SK-N-SH treated with all-trans-retinoic acid at 6 μM for 48 hours (cell line): ENCODE results near the gene GREB1L.

Experiments used
- ATAC-seq: fragments of 200-7000 bp; cut with Tn5 transposase; 3 replicates; pipeline ENCODE4 v1.9.1; 2020; ENCODE audit warnings: mild to moderate bottlenecking, moderate library complexity
- ARNTL ChIP-seq: fragments of 450-650 bp; formaldehyde crosslinking; IDR thresholded peaks from 2 replicates; pipeline ENCODE4 v1.5.0; 2020; ENCODE audit warnings: low read depth, mild to moderate bottlenecking, moderate library complexity, borderline replicate concordance
- BACH2 ChIP-seq: fragments of 250-450 bp; sonication (Bioruptor Pico); IDR thresholded peaks from 2 replicates; pipeline ENCODE4 v1.9.0; 2021; ENCODE audit warnings: mild to moderate bottlenecking, borderline replicate concordance
- CREB5 ChIP-seq: fragments of 250-450 bp; sonication (Bioruptor Pico); IDR thresholded peaks from 2 replicates; pipeline ENCODE4 v1.5.1; 2020; ENCODE audit warnings: low read depth, mild to moderate bottlenecking, moderate library complexity
- CSDC2 ChIP-seq: fragments of 250-450 bp; sonication (Bioruptor Pico); IDR thresholded peaks from 2 replicates; pipeline ENCODE4 v1.5.0; 2020; ENCODE audit warnings: mild to moderate bottlenecking, moderate library complexity
- CSRNP3 ChIP-seq: fragments of 250-450 bp; sonication (Bioruptor Pico); IDR thresholded peaks from 2 replicates; pipeline ENCODE4 v1.5.1; 2021; ENCODE audit warnings: mild to moderate bottlenecking, moderate library complexity
- ESRRG ChIP-seq: fragments of 250-450 bp; sonication (Bioruptor Pico); IDR thresholded peaks from 2 replicates; pipeline ENCODE4 v1.6.1; 2021; ENCODE audit warnings: mild to moderate bottlenecking
- GLIS3 ChIP-seq: fragments of 250-450 bp; sonication (Bioruptor Pico); IDR thresholded peaks from 2 replicates; pipeline ENCODE4 v1.5.0; 2020; ENCODE audit warnings: mild to moderate bottlenecking, moderate library complexity
- ISL1 ChIP-seq: fragments of 250-450 bp; sonication (Bioruptor Pico); IDR thresholded peaks from 2 replicates; pipeline ENCODE4 v2.1.2; 2022; ENCODE audit warnings: mild to moderate bottlenecking, moderate library complexity
- OSR1 ChIP-seq: fragments of 250-450 bp; sonication (Bioruptor Pico); IDR thresholded peaks from 2 replicates; pipeline ENCODE4 v1.8.0; 2022; ENCODE audit warnings: moderate library complexity, mild to moderate bottlenecking, inconsistent platforms
- PATZ1 ChIP-seq: fragments of 250-450 bp; sonication (Bioruptor Pico); IDR thresholded peaks from 2 replicates; pipeline ENCODE4 v1.8.0; 2020; ENCODE audit warnings: mild to moderate bottlenecking, moderate library complexity, borderline replicate concordance
- POU6F1 ChIP-seq: fragments of 250-450 bp; sonication (Bioruptor Pico); IDR thresholded peaks from 2 replicates; pipeline ENCODE4 v1.8.0; 2021; ENCODE audit warnings: low read depth, mild to moderate bottlenecking, moderate library complexity, borderline replicate concordance
- PPARA ChIP-seq: fragments of 250-450 bp; sonication (Bioruptor Pico); IDR thresholded peaks from 2 replicates; pipeline ENCODE4 v1.5.0; 2020; ENCODE audit warnings: mild to moderate bottlenecking, borderline replicate concordance
- RARB ChIP-seq: fragments of 250-450 bp; sonication (Bioruptor Pico); IDR thresholded peaks from 2 replicates; pipeline ENCODE4 v1.8.0; 2021; ENCODE audit warnings: mild to moderate bottlenecking, moderate library complexity
- SNAI2 ChIP-seq: fragments of 250-450 bp; sonication (Bioruptor Pico); IDR thresholded peaks from 2 replicates; pipeline ENCODE4 v1.5.0; 2020; ENCODE audit warnings: mild to moderate bottlenecking, moderate library complexity
- TCF4 ChIP-seq: fragments of 250-450 bp; sonication (Bioruptor Pico); IDR thresholded peaks from 2 replicates; pipeline ENCODE4 v1.8.0; 2021; ENCODE audit warnings: mild to moderate bottlenecking, moderate library complexity, borderline replicate concordance
- TOX ChIP-seq: fragments of 250-450 bp; sonication (Bioruptor Pico); IDR thresholded peaks from 2 replicates; pipeline ENCODE4 v1.8.0; 2021; ENCODE audit warnings: mild to moderate bottlenecking, moderate library complexity, borderline replicate concordance
- TSHZ2 ChIP-seq: fragments of 250-450 bp; sonication (Bioruptor Pico); IDR thresholded peaks from 2 replicates; pipeline ENCODE4 v1.5.0; 2020; ENCODE audit warnings: mild to moderate bottlenecking, moderate library complexity
- ZC3H10 ChIP-seq: fragments of 250-450 bp; sonication (Bioruptor Pico); IDR thresholded peaks from 2 replicates; pipeline ENCODE4 v1.5.1; 2021; ENCODE audit warnings: mild to moderate bottlenecking, moderate library complexity
- ZFP3 ChIP-seq: fragments of 250-450 bp; sonication (Bioruptor Pico); IDR thresholded peaks from 2 replicates; pipeline ENCODE4 v1.5.0; 2020; ENCODE audit warnings: mild to moderate bottlenecking, moderate library complexity
- ZFP30 ChIP-seq: fragments of 450-650 bp; formaldehyde crosslinking; IDR thresholded peaks from 2 replicates; pipeline ENCODE4 v1.5.0; 2022; ENCODE audit warnings: mild to moderate bottlenecking, moderate library complexity
- ZNF565 ChIP-seq: fragments of 450-650 bp; formaldehyde crosslinking; conservative IDR thresholded peaks from 2 replicates; pipeline ENCODE4 v1.5.0; 2020; ENCODE audit warnings: low read depth, mild to moderate bottlenecking, moderate library complexity
- ZNF8 ChIP-seq: fragments of 450-650 bp; formaldehyde crosslinking; IDR thresholded peaks from 2 replicates; pipeline ENCODE4 v1.5.0; 2020; ENCODE audit warnings: mild to moderate bottlenecking, moderate library complexity

The GREB1L gene

GRCh38 chr18:21293479-21293878 is 51.4 kb downstream of the GREB1L start:
- ATAC-seq = no peak
- TF ChIP-seq CSDC2 (no peak), CSRNP3 (CRISPR knock-in tag) (no peak), ZNF8 (CRISPR knock-in tag) (no peak), ISL1 (CRISPR knock-in tag) (no peak), ZFP3 (CRISPR knock-in tag) (no peak), PATZ1 (CRISPR knock-in tag) (no peak), ARNTL (CRISPR knock-in tag) (no peak), ZNF565 (no peak), GLIS3 (CRISPR knock-in tag) (no peak), CREB5 (no peak), POU6F1 (CRISPR knock-in tag) (no peak)
- TF ChIP-seq, all 23 proteins: peak for 0

- no peak for ATAC-seq
- no peak for TF ChIP-seq RARB (CRISPR knock-in tag)
- no peak for TF ChIP-seq CSDC2
- TF ChIP-seq SNAI2 = no peak
- no peak for TF ChIP-seq GLIS3 (CRISPR knock-in tag)
- no peak for TF ChIP-seq CSRNP3 (CRISPR knock-in tag)
- TF ChIP-seq ZNF565 = no peak
- no peak for TF ChIP-seq ARNTL (CRISPR knock-in tag)
- TF ChIP-seq BACH2 = no peak
- TF ChIP-seq ISL1 (CRISPR knock-in tag) = no peak
- no peak for TF ChIP-seq CREB5
- TF ChIP-seq PATZ1 (CRISPR knock-in tag) = no peak
- TF ChIP-seq PPARA (CRISPR knock-in tag) = no peak
- no peak for TF ChIP-seq ESRRG (CRISPR knock-in tag)
- no peak for TF ChIP-seq OSR1 (CRISPR knock-in tag)
- TF ChIP-seq TSHZ2 (CRISPR knock-in tag) = no peak
- TF ChIP-seq TCF4 (CRISPR knock-in tag) = no peak
- no peak for TF ChIP-seq ZC3H10 (CRISPR knock-in tag)
- no peak for TF ChIP-seq ZFP30 (CRISPR knock-in tag)
- no peak for TF ChIP-seq TOX (CRISPR knock-in tag)
Measured at GRCh38 chr18:21295101-21295500, 53.1 kb downstream of the GREB1L start.
